HEK293 (cell line): ENCODE measurements around the gene PLPPR4.

ENCODE experiments used
- BCL11A ChIP-seq: fragments of 450-650 bp; formaldehyde crosslinking; IDR thresholded peaks from 2 replicates; pipeline ENCODE4 v1.5.1; 2016; ENCODE audit warnings: low read depth, missing biosample characterization, missing genetic modification characterization
- SP3 ChIP-seq: fragments of 450-650 bp; formaldehyde crosslinking; IDR thresholded peaks from 2 replicates; pipeline ENCODE4 v1.5.1; 2016; ENCODE audit warnings: missing biosample characterization, missing genetic modification characterization
- ZNF274 ChIP-seq, 2 experiments: fragments of 200-500 bp in 1 of 2; fragments of 450-650 bp in 1 of 2; sonication (Bioruptor generic) in 1 of 2; formaldehyde crosslinking in 1 of 2; IDR thresholded peaks; 2 replicates each; pipeline versions ENCODE4 v1.5.1 to v1.6.1; 2014 to 2016; ENCODE audit warnings: borderline replicate concordance in 1 of 2, inconsistent platforms in 1 of 2, low read length in 1 of 2, missing biosample characterization in 1 of 2, missing genetic modification characterization in 1 of 2
- ZNF302 ChIP-seq: fragments of 450-650 bp; formaldehyde crosslinking; IDR thresholded peaks from 2 replicates; pipeline ENCODE4 v1.5.1; 2016; ENCODE audit warnings: missing biosample characterization, missing genetic modification characterization, low read depth
- ZNF514 ChIP-seq: fragments of 450-650 bp; formaldehyde crosslinking; IDR thresholded peaks from 2 replicates; pipeline ENCODE4 v1.5.1; 2016; ENCODE audit warnings: missing biosample characterization, missing genetic modification characterization
- ZNF549 ChIP-seq: fragments of 450-650 bp; IDR thresholded peaks from 2 replicates; pipeline ENCODE4 v1.5.1; 2018; ENCODE audit warnings: missing biosample characterization, missing genetic modification characterization, mild to moderate bottlenecking, inconsistent platforms, moderate library complexity
- TF ChIP-seq, protein P1 (sequence below): fragments of 450-650 bp; formaldehyde crosslinking; IDR thresholded peaks from 2 replicates; pipeline ENCODE4 v1.5.1; 2016; ENCODE audit warnings: missing biosample characterization, missing genetic modification characterization

GRCh38 chr1:99331083-99331482, 66.8 kb downstream of the PLPPR4 start:
- TF ChIP-seq ZNF549 (no peak), ZNF302 (tag by site-specific recombination) (no peak), BCL11A (tag by site-specific recombination) (no peak), SP3 (tag by site-specific recombination) (no peak), ZNF274 (IDR thresholded peaks at IDR 0.05; ENCODE audit: low read length) (no peak), ZNF274 (tag by site-specific recombination; IDR thresholded peaks at IDR 0.05; ENCODE audit: borderline replicate concordance) (no peak), ZNF514 (tag by site-specific recombination) (no peak)
- TF ChIP-seq, protein P1, sequence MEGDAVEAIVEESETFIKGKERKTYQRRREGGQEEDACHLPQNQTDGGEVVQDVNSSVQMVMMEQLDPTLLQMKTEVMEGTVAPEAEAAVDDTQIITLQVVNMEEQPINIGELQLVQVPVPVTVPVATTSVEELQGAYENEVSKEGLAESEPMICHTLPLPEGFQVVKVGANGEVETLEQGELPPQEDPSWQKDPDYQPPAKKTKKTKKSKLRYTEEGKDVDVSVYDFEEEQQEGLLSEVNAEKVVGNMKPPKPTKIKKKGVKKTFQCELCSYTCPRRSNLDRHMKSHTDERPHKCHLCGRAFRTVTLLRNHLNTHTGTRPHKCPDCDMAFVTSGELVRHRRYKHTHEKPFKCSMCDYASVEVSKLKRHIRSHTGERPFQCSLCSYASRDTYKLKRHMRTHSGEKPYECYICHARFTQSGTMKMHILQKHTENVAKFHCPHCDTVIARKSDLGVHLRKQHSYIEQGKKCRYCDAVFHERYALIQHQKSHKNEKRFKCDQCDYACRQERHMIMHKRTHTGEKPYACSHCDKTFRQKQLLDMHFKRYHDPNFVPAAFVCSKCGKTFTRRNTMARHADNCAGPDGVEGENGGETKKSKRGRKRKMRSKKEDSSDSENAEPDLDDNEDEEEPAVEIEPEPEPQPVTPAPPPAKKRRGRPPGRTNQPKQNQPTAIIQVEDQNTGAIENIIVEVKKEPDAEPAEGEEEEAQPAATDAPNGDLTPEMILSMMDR (tag by site-specific recombination): no peak
